ENCODE results near the gene PCSK4. TPM values are rescaled to one million over a fixed set of nuclear protein-coding genes. Genes with fewer than 3 reads are reported as not detected.
A peak's percentile ranks its signal among the peaks of the same experiment; 100 is the strongest.

The PCSK4 gene
- polyA plus RNA-seq, 6 donors from 2014 or later, result 0.09 TPM; not detected in 5

DNA sequence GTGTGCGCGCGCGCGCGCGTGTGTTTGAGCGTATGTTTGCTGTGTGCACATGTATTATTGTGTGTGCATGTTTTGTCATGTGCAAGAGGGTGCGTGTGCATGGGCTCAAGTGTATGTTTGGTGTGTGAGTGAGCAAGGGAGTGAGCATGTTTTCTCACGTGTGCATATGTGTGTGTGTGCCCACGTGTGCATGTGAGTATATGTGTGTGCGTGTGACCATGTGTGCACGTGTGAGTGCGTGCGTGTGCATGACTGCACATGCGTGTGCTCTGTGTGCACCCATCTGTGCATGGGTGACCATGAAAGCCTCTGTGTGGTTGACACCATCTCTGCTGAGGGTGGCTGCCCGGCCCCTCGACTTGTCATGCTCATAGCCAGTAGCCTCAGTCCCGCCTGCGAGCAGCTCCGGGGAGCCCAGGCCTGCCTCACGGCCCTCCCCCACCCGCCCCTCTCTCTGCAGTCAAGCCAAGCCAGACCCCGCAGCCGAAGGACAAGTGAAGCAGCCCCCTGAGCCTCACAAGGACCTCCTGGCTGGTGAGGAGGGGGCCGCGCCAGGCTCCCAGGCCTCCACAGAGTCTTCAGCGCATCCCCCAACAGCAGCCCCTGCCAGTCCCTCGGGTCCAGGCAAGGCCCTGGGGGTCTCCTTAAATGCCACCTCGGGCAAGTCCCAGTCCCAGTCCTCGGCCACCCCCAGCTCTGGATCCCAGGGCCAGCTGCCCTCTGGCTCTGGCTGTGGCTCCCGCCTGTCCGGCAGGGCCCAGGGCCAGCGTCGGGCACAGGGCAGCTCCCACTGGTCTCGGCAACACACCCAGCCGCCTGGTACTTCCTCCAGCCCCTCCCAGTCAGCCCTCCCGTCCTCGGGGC is 6.8 kb upstream of the PCSK4 start:
- peaks cover 0 to 4% (median 4%) of the 10 kb centered on the region in 3 donors for H3K4me1 Mint-ChIP-seq
- no peak overlapping the region for H3K4me3 Mint-ChIP-seq
- DNase-seq (no peak), ATAC-seq (ENCODE audit: low read depth in 2 of 2) (no peak)
- no peaks in the 10 kb centered on the region for H3K36me3 Mint-ChIP-seq
- peak overlapping the region in 1 of 6 donors; percentile 37 for H3K27ac Mint-ChIP-seq
- H3K27me3 Mint-ChIP-seq, result peaks cover 0 to 26% (median 4%) of the 10 kb centered on the region in 3 donors
- no peaks in the 10 kb centered on the region for H3K9me3 Mint-ChIP-seq

DNA sequence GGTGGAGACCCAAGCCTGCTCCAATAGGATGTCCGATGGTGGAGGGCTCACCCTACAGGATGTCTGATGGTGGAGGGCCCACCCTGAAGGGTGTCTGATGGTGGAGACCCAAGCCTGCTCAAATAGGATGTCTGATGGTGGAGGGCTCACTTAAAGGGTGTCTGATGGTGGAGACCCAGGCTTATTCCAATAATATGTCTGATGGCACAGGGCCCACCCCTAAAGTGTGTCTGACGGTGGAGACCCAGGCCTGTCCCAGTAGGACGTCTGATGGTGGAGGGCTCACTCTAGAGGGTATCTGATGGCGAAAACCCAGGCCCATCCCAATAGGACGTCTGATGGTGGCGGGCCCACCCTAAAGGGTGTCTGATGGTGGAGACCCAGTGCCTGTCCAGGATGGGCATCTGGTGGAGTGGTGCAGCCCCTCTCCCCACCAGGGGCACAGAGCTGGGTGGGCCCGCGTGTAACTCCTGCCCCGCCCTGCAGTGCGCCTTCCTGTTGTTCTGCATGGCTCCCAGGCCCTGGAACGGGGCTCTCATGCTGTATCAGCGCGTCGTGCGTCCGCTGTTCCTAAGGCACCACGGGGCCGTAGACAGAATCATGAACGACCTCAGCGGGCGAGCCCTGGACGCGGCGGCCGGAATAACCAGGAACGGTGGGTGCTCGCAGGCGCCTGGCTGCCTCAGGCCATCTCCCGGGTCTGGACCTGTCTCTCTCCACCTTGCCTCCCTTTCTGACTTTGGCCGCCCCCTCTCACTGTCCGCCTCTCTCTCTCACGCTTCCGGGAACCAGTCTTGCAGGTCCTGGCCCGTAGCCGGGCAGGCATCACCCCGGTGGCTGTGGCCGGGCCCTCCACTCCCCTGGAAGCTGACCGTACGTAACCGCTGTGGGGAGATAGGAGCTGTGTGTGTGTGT is 5.9 kb upstream of the PCSK4 start:
- H3K4me1 Mint-ChIP-seq, result peaks cover 0 to 8% (median 5%) of the 10 kb centered on the region in 3 donors
- DNase-seq, result no peak
- no peak overlapping the region for H3K27ac Mint-ChIP-seq
- H3K4me3 Mint-ChIP-seq, result no peak overlapping the region
- H3K9me3 Mint-ChIP-seq, result no peaks in the 10 kb centered on the region
- no peak for ATAC-seq (ENCODE audit: low read depth in 2 of 2)
- no peaks in the 10 kb centered on the region for H3K36me3 Mint-ChIP-seq
- H3K27me3 Mint-ChIP-seq, result peaks cover 0 to 24% (median 4%) of the 10 kb centered on the region in 3 donors

DNA sequence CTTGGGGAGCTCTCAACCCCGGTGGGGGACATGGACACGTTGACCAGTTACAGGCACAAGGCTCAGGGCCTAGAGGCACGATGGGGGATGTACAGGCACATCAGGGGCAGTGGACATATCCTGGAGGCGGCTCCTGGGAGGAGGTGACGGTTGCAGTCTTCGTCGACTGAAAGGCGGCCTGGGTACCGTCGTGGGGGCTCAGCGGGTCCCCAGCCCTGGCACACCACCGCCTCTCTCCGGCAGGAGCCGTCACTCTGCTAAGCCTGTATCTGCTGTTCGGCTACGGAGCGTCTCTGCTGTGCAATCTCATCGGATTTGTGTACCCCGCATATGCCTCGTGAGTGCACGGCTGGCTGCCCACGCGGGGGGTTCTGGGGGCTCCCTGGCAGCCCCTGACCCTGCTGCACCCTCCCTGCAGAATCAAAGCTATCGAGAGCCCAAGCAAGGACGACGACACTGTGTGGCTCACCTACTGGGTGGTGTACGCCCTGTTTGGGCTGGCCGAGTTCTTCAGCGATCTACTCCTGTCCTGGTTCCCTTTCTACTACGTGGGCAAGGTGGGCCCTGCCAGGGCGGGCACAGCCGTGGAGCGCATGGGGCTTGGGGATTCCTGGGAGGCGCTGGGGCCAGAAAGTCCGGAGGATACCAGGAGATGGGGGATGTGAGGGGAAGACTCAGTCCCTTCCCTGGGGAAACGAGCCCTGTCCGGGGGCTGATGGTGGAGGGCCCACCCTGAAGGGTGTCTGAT is 5.1 kb upstream of the PCSK4 start:
- H3K36me3 Mint-ChIP-seq, result no peaks in the 10 kb centered on the region
- no peaks in the 10 kb centered on the region for H3K9me3 Mint-ChIP-seq
- ATAC-seq (ENCODE audit: low read depth in 2 of 2), result no peak
- no peak overlapping the region for H3K27ac Mint-ChIP-seq
- peaks cover 0 to 27% (median 4%) of the 10 kb centered on the region in 3 donors for H3K27me3 Mint-ChIP-seq
- peaks cover 6 to 13% (median 8%) of the 10 kb centered on the region in 3 donors for H3K4me1 Mint-ChIP-seq
- no peak overlapping the region for H3K4me3 Mint-ChIP-seq
- DNase-seq, result no peak

DNA sequence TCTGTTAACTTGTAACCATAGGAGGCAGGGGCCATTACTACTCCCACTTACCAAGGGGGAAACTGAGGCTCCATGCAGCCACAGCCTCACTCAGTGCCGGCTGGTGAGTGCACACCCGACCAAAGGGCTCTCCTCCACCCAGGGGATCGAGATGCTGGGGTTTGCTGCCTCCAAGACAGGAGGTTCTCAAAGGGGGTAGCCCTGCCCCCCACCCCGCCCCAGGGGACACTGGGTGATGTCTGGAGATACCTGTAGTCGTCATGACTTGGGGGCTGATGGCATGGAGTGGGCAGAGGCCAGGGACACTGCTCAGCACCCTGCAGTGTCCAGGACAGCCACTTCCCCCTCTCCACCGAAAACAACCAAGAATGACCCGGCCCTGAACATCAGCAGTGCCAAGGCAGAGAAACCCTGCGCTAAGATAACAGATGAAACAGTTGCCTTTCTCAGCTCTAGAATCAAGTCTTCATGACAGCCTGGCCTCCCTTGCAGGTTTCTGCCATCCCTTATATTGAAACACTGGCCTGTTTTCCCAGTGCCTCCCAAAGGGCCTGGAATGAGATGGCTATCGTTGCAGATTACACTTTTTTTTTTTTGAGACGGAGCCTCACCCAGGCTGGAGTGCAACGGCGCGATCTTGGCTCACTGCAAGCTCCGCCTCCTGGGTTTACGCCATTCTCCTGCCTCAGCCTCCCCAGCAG is 4.1 kb upstream of the PCSK4 start:
- peaks cover 6 to 16% (median 11%) of the 10 kb centered on the region in 3 donors for H3K4me1 Mint-ChIP-seq
- no peak for ATAC-seq (ENCODE audit: low read depth in 2 of 2)
- no peaks in the 10 kb centered on the region for H3K36me3 Mint-ChIP-seq
- H3K9me3 Mint-ChIP-seq, result no peaks in the 10 kb centered on the region
- no peak for DNase-seq
- H3K27ac Mint-ChIP-seq, result no peak overlapping the region
- no peak overlapping the region for H3K4me3 Mint-ChIP-seq
- H3K27me3 Mint-ChIP-seq, result peaks cover 0 to 27% (median 4%) of the 10 kb centered on the region in 3 donors

DNA sequence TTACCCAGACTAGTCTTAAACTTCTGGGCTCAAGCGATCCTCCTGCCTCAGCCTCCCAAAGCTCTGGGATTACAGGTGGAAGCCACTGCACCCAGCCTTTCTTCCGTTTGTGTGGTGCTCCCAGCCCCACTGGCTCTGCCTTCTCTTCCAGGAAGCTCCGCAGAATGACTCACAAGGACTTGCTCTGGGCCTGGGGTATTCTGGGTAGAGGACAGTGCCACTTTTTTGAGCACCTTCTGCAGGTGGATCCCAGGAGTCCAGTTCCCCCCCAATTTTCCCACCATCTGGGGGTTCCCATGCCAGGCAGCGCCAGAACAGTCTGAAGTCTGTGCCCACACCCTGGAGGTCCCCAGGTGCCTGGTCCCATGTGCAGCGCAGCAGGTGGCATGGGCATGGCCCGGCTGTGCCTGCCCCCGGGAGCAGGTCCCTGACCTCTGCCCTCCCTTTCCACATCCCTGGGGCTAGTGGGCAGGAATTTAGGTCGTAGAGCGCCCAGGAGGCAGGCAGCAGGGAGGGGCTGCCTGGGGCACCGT is 2.4 kb upstream of the PCSK4 start:
- no peak for ATAC-seq (ENCODE audit: low read depth in 2 of 2)
- Mint-ChIP-seq H3K27ac (peak overlapping the region in 1 of 6 donors; percentile 76), H3K36me3 (no peaks in the 10 kb centered on the region), H3K4me3 (peak overlapping the region in 7 of 8 donors; percentile 33 to 91 (median 79)), H3K4me1 (peaks cover 6 to 16% (median 12%) of the 10 kb centered on the region in 3 donors), H3K27me3 (peaks cover 0 to 23% (median 4%) of the 10 kb centered on the region in 3 donors), H3K9me3 (no peaks in the 10 kb centered on the region)
- no peak for DNase-seq

DNA sequence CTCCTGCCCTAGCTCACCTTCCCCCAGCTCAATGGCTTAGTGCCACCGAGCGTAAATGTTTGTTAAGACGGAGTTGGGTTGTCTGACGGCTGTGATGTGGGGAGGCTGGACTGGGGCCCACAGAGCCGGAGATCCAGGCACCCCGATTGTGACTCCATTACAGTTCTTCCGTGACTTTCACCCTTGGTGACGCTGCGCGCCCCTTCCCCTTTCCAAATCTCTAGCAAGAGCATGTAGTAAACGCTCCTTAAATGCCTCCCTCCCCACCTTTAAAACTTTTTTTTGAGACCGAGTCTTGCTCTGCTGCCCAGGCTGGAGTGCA is 1.7 kb upstream of the PCSK4 start:
- no peak for ATAC-seq (ENCODE audit: low read depth in 2 of 2)
- Mint-ChIP-seq H3K36me3 (no peaks in the 10 kb centered on the region), H3K27ac (peak overlapping the region in 4 of 6 donors; percentile 17 to 78 (median 70)), H3K4me3 (peak overlapping the region; percentile 58 to 91 (median 77)), H3K4me1 (peaks cover 6 to 16% (median 12%) of the 10 kb centered on the region in 3 donors), H3K27me3 (peaks cover 0 to 20% (median 4%) of the 10 kb centered on the region in 3 donors), H3K9me3 (no peaks in the 10 kb centered on the region)
- no peak for DNase-seq

DNA sequence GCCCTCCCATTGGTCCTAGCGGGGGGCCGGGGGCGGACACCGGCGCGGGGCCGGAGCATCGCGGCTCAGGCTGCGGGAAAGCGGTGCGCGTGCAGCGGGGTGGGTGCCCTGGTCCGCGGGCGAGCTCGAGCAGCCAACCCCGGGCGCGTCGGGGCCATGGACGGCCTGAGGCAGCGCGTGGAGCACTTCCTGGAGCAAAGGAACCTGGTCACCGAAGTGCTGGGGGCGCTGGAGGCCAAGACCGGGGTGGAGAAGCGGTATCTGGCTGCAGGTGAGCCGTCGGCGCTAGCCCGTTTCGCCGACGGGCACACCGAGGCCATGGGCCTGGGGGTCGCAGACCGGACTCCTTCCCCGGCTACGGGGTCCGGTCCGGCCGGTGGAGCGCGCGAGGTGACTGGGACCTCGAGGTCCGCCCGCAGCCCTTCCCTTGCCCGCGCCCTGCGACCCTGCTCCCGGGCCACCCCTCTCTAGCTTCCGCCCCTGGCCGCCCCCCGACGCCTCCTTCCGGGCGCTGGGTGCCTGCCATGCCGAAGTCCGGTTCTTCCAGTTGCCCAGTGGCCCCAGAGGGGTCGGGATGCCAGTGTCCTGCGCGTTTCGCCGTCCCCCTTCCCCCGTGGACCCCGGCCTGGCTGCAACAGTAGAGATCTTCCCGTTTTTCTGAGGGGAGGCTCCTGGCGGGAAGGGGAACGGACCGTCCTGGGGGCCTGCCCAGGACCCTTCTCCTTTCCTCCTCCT is 1.1 kb upstream of the PCSK4 start, which contains the start of gene REEP6:
TSS of gene REEP6 (plus strand) at position 68 of the 735 bp plus-strand sequence. CDS start at position 157, 89 bp downstream.
- H3K4me3 Mint-ChIP-seq, result peak within 1 kb of the TSS; percentile 80 to 97 (median 92)
- ATAC-seq (ENCODE audit: low read depth in 2 of 2), result no peak

DNA sequence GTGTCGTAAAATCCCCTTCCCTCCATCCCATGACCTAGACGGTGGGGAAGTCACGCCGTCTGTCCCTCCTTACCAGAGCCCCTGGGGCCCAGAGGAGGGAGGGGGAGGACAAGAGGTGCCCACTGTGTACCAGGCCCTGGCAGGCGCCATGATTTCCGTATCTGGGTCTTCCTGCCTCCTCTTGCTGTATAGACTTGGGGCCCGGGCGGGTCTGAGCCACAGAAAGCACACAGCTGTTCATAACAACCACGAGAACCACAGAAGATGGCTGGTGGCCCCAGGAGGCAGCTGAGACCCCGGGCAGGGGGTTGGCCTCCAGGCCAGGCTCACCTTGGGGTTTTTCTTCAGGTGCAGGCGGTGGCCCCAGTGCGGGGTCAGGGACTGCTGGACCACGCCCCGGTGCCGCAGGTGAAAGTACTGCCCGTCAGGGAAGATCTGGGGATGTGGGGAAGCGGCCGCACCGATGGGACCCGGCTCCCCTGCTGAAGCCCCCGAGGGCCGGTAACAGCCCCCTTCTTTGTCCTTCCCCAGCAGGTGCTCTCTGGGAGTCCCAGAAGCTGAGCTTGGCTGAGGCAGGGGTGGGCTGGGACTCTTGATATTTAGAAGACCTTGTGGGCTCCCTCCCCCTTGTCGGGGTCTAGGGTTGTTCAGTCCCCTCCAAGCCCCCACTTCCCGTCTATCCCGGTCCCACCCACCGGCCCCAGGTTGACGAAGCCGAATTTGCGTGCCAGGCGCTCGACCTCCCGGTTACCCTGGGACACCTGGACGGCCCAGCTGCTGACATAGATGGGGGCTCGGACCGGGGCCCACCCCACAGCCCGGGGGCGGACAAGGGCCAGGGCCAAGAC is 463 bp downstream of the PCSK4 start:
- Mint-ChIP-seq H3K27ac (peak overlapping the region in 1 of 6 donors; percentile 79), H3K4me3 (peak overlapping the region in 7 of 8 donors; percentile 47 to 80 (median 69)), H3K36me3 (no peaks in the 10 kb centered on the region), H3K4me1 (peaks cover 6 to 13% (median 12%) of the 10 kb centered on the region in 3 donors), H3K27me3 (peaks cover 0 to 10% (median 0%) of the 10 kb centered on the region in 3 donors), H3K9me3 (no peaks in the 10 kb centered on the region)
- no peak for DNase-seq
- ATAC-seq (ENCODE audit: low read depth in 2 of 2), result no peak

More for the DNA sequence above, 1.1 kb upstream of the PCSK4 start, which contains the start of gene REEP6:
- Mint-ChIP-seq H3K27me3 (peaks cover 0 to 15% (median 0%) of the 10 kb centered on the region in 3 donors), H3K9me3 (no peaks in the 10 kb centered on the region), H3K27ac (peak within 1 kb of the TSS; percentile 69 to 96 (median 84)), H3K36me3 (no peaks in the 10 kb centered on the region), H3K4me1 (peaks cover 6 to 13% (median 12%) of the 10 kb centered on the region in 3 donors)
- DNase-seq, result no peak

DNA sequence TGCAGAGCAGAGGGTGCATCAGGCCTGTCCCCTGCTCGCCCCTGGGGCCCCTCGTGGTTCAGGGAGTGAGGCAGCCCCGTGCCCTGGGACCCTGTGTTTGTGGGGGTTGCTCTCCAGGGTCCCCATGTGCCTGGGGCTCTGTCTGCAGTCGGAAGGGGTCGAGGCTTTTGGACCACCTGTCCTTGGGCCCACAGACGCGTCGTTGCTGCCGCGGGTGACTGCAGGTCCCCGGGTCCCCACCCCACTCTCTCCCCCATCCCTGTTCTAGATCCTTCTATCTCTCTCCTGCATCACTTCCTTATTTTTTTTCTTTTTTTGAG is 1.9 kb downstream of the PCSK4 start:
- no peak for DNase-seq
- H3K9me3 Mint-ChIP-seq, result no peaks in the 10 kb centered on the region
- H3K4me3 Mint-ChIP-seq, result peak overlapping the region in 3 of 8 donors; percentile 15 to 41 (median 34)
- H3K27ac Mint-ChIP-seq, result peak overlapping the region in 1 of 6 donors; percentile 69
- no peak for ATAC-seq (ENCODE audit: low read depth in 2 of 2)
- H3K27me3 Mint-ChIP-seq, result peaks cover 0 to 10% (median 0%) of the 10 kb centered on the region in 3 donors
- H3K36me3 Mint-ChIP-seq, result no peaks in the 10 kb centered on the region
- peaks cover 6 to 13% (median 12%) of the 10 kb centered on the region in 3 donors for H3K4me1 Mint-ChIP-seq

DNA sequence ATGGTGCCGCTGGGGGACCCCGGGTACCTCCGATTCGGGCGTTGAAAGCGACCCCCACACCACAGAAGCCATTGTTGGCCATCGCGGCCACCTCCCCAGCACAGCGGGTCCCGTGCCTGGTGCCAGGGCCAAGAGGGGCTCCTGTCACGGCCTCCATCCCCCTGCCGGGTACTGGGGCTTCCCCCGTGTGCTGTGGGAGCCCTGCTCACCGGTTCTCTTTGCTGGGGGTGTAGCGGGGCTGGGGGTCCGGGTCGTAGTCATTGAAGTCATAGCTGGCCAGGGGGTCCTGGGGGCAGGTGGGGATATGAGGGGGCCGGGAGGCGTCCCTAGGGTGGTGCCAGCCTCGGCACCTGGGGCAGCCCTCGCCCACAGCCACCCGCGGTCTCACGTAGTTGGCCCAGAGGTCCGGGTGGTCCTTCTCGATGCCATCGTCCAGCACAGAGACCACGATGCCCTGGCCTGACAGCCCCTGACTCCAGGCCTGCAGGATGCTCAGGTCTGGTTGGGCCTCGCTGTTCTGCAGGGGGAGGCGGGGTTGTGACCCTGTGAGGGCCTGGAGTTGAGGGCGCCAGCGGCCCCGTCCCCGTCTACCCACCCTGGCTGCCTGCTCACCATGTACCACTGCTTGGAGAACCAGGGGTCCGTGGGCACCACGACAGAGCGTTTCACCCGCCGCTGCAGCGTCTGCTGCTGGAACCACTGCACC is 2.4 kb downstream of the PCSK4 start:
- Mint-ChIP-seq H3K4me3 (peak overlapping the region in 1 of 8 donors; percentile 25), H3K27me3 (peaks cover 0 to 7% (median 0%) of the 10 kb centered on the region in 3 donors), H3K27ac (no peak overlapping the region), H3K9me3 (no peaks in the 10 kb centered on the region), H3K4me1 (peaks cover 6 to 13% (median 12%) of the 10 kb centered on the region in 3 donors), H3K36me3 (no peaks in the 10 kb centered on the region)
- DNase-seq, result no peak
- no peak for ATAC-seq (ENCODE audit: low read depth in 2 of 2)
